VCaP (cell line): Measurements from ENCODE around the gene OTUD7B.

Experiments used
- H3K27ac ChIP-seq: fragments of 450-650 bp; 2 replicates; pipeline ENCODE4 v1.5.1; 2017
- TF ChIP-seq, protein P1 (sequence below): fragments of 450-650 bp; conservative IDR thresholded peaks from 2 replicates; pipeline ENCODE4 v1.5.1; 2017; ENCODE audit warnings: mild to moderate bottlenecking, moderate library complexity

Gene OTUD7B

GRCh38 chr1:150034336-150034735 is 23.8 kb upstream of the OTUD7B start:
- TF ChIP-seq, protein P1, sequence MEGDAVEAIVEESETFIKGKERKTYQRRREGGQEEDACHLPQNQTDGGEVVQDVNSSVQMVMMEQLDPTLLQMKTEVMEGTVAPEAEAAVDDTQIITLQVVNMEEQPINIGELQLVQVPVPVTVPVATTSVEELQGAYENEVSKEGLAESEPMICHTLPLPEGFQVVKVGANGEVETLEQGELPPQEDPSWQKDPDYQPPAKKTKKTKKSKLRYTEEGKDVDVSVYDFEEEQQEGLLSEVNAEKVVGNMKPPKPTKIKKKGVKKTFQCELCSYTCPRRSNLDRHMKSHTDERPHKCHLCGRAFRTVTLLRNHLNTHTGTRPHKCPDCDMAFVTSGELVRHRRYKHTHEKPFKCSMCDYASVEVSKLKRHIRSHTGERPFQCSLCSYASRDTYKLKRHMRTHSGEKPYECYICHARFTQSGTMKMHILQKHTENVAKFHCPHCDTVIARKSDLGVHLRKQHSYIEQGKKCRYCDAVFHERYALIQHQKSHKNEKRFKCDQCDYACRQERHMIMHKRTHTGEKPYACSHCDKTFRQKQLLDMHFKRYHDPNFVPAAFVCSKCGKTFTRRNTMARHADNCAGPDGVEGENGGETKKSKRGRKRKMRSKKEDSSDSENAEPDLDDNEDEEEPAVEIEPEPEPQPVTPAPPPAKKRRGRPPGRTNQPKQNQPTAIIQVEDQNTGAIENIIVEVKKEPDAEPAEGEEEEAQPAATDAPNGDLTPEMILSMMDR: no peak
- no peak overlapping the region for H3K27ac ChIP-seq

- no peak overlapping the region for H3K27ac ChIP-seq
Measured at GRCh38 chr1:150028322-150028721, 17.8 kb upstream of the OTUD7B start.

GRCh38 chr1:150024156-150024555 is 13.6 kb upstream of the OTUD7B start:
- H3K27ac ChIP-seq: no peak overlapping the region
- TF ChIP-seq, protein P1: no peak

More at GRCh38 chr1:150028322-150028721, 17.8 kb upstream of the OTUD7B start:
- TF ChIP-seq, protein P1: no peak

DNA sequence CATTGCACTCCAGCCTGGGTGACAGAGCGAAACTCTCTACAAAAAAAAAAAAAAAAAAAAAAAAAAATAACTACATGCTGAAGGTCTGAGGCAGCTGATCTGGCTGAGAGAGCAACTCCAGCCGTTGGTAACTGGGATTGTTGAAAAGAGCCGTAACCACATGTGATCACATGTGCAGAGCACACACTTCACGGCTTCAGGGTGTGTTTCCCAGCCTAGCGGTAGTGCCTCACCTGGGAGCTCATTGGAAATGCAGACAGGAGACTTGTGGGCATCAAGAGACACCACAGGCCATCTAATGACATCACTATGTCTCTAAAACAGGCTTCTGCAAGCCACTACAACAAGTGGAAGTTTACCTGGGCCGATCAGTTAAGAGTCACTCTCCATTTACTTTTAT is 11.8 kb upstream of the OTUD7B start:
- H3K27ac ChIP-seq: no peak overlapping the region
- TF ChIP-seq, protein P1: no peak

- H3K27ac ChIP-seq: no peak overlapping the region
- TF ChIP-seq, protein P1: no peak
Measured at GRCh38 chr1:150021191-150021694, 10.7 kb upstream of the OTUD7B start.

- TF ChIP-seq, protein P1: no peak
- H3K27ac ChIP-seq: no peak overlapping the region
Measured at GRCh38 chr1:150020711-150021110, 10.2 kb upstream of the OTUD7B start.

DNA sequence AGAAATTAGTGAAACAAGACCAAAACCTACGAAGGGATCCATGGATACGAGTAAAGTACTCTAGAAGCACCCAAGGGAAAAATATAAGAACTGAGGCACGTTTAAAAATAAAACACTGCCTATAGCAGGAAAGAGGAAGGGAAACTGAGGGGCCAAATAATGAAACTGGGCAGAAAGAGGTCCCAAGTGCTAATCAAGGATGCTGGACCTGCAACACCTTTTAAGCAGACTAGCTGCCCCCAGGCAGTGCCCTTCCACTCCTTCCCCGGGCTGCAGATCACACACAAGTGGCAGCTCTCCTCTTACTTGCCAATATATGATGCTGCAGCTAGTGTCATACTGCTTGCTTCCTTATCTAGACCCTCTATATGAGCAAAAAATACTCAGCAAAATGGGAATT is 7.6 kb upstream of the OTUD7B start:
- TF ChIP-seq, protein P1: no peak
- no peak overlapping the region for H3K27ac ChIP-seq
